Fibroblast of lung (primary cell): ENCODE data around the gene COL7A1. TPM values are rescaled to one million over a fixed set of nuclear protein-coding genes. Genes with fewer than 3 reads are reported as not detected.

Experiments
- DNase-seq, 2 donors: peaks; one replicate each; pipeline versions ENCODE4 v3.0.0 to v3.0.0-alpha.2; 2010; ENCODE audit warnings: low read depth in 2 of 2
- H2AFZ ChIP-seq: 2 replicates; pipeline ENCODE4 v1.5.1; 2012; ENCODE audit warnings: low read length, control low read depth, inconsistent platforms
- H3K27ac ChIP-seq: 2 replicates; pipeline ENCODE4 v1.5.1; 2011; ENCODE audit warnings: low read length, control low read depth; ENCODE audit not compliant: insufficient read depth
- H3K27me3 ChIP-seq: 2 replicates; pipeline ENCODE4 v1.5.1; 2011; ENCODE audit warnings: mild to moderate bottlenecking, low read length; ENCODE audit not compliant: control insufficient read depth, insufficient read depth
- H3K36me3 ChIP-seq: 2 replicates; pipeline ENCODE4 v1.5.1; 2011; ENCODE audit warnings: low read length; ENCODE audit not compliant: control insufficient read depth, insufficient read depth
- H3K4me1 ChIP-seq: 2 replicates; pipeline ENCODE4 v1.5.1; 2011; ENCODE audit warnings: low read length; ENCODE audit not compliant: control insufficient read depth, insufficient read depth; ENCODE audit errors: extremely low read depth
- H3K4me2 ChIP-seq: 2 replicates; pipeline ENCODE4 v1.5.1; 2011; ENCODE audit warnings: low read length, control low read depth; ENCODE audit not compliant: insufficient read depth; ENCODE audit errors: extremely low read depth
- H3K4me3 ChIP-seq, 4 experiments: fragments of 200-600 bp in 1 of 4; sonication (generic) in 1 of 4; replicated peaks in 1 of 4; 2 replicates each; pipeline ENCODE4 v1.5.1; 2011 to 2016; ENCODE audit warnings: low read length in 4 of 4, low read depth in 3 of 4, mild to moderate bottlenecking in 3 of 4, control low read depth in 2 of 4, inconsistent platforms in 1 of 4, mixed read lengths in 1 of 4; ENCODE audit not compliant: insufficient read depth in 1 of 4; ENCODE audit errors: control extremely low read depth in 1 of 4
- H3K79me2 ChIP-seq: 2 replicates; pipeline ENCODE4 v1.5.1; 2012; ENCODE audit warnings: mild to moderate bottlenecking, low read length, inconsistent platforms; ENCODE audit not compliant: control insufficient read depth, insufficient read depth
- H3K9ac ChIP-seq: 2 replicates; pipeline ENCODE4 v1.5.1; 2011; ENCODE audit warnings: mild to moderate bottlenecking, low read length, control low read depth; ENCODE audit not compliant: insufficient read depth
- H3K9me3 ChIP-seq: 2 replicates; pipeline ENCODE4 v1.5.1; 2012; ENCODE audit warnings: low read depth, low read length; ENCODE audit not compliant: control insufficient read depth, insufficient read depth
- H4K20me1 ChIP-seq: 2 replicates; pipeline ENCODE4 v1.5.1; 2011; ENCODE audit warnings: low read length; ENCODE audit not compliant: control insufficient read depth, insufficient read depth; ENCODE audit errors: extremely low read depth
- CTCF ChIP-seq, 2 donors: IDR thresholded peaks in 1 of 2; conservative IDR thresholded peaks in 1 of 2; 1 replicate in 1 of 2; 2 replicates in 1 of 2; pipeline ENCODE4 v1.5.1; 2011 to 2012; ENCODE audit warnings: low read length in 2 of 2, control low read depth in 1 of 2, inconsistent platforms in 1 of 2, low read depth in 1 of 2, mild to moderate bottlenecking in 1 of 2
- EZH2 ChIP-seq: IDR thresholded peaks from 2 replicates; pipeline ENCODE4 v1.5.1; 2012; ENCODE audit warnings: low read length, control low read depth, mild to moderate bottlenecking; ENCODE audit errors: missing control alignments
- polyA plus RNA-seq, 2 donors: library from polyadenylated mRNA; depleted of rRNA in 1 of 2; stranded (reverse) in 1 of 2; unstranded in 1 of 2; fragments of >200 nt; gene quantifications; 2 replicates each; pipeline ENCODE4 v1.2.1, GENCODE V29; 2011 to 2012; ENCODE audit warnings: missing spikeins in 1 of 2
- total RNA-seq: library from RNA; depleted of rRNA; stranded (reverse); fragments of >200 nt; gene quantifications from 2 replicates; pipeline ENCODE4 v1.2.1, GENCODE V29; 2014

COL7A1 gene
- total and polyA plus RNA-seq, 2 donors (not counting 1 experiment from before 2014, with no cell fraction given): 3.4 to 36.7 TPM

- peak within 1 kb of the TSS; percentile 77 for H3K27ac ChIP-seq
- TF ChIP-seq EZH2: no peak
- TF ChIP-seq CTCF (conservative IDR thresholded peaks at IDR 0.05 in 1 of 2, IDR thresholded peaks at IDR 0.05 in 1 of 2; ENCODE audit: low read depth in 1 of 2, low read length in 2 of 2): peak; percentile 64 to 65
- H4K20me1 ChIP-seq: no peaks in the 10 kb centered on the region
These were observed 40.3 kb upstream of the COL7A1 start, which contains the start of gene SLC26A6 for GRCh38 chr3:48635222-48636021. TSS of gene SLC26A6 (minus strand) at chr3:48635461. CDS start at chr3:48635393, 68 bp downstream.

GRCh38 chr3:48634661-48635221 is 39.6 kb upstream of the COL7A1 start:
- Histone ChIP-seq H3K4me3 (peak overlapping the region; percentile 79 to 94 (median 88)), H3K27ac (peak overlapping the region; percentile 77), H3K79me2 (peaks cover 6% of the 10 kb centered on the region), H3K4me2 (peak overlapping the region; percentile 91), H3K9ac (peak overlapping the region; percentile 70), H3K27me3 (no peaks in the 10 kb centered on the region), H3K9me3 (no peaks in the 10 kb centered on the region), H3K4me1 (peaks cover 6% of the 10 kb centered on the region), H2AFZ (peak overlapping the region; percentile 43), H3K36me3 (peaks cover 26% of the 10 kb centered on the region), H4K20me1 (no peaks in the 10 kb centered on the region)
- peak; percentile 57 to 63 for DNase-seq
- TF ChIP-seq CTCF (conservative IDR thresholded peaks at IDR 0.05 in 1 of 2, IDR thresholded peaks at IDR 0.05 in 1 of 2; ENCODE audit: low read depth in 1 of 2, low read length in 2 of 2) (no peak), EZH2 (no peak)

More at GRCh38 chr3:48635222-48636021, 40.3 kb upstream of the COL7A1 start, which contains the start of gene SLC26A6:
- Histone ChIP-seq H3K4me3 (peak within 1 kb of the TSS; percentile 79 to 94 (median 88)), H3K4me2 (peak within 1 kb of the TSS; percentile 91), H2AFZ (peak within 1 kb of the TSS; percentile 77), H3K27me3 (no peaks in the 10 kb centered on the region), H3K9me3 (no peaks in the 10 kb centered on the region), H3K9ac (peak within 1 kb of the TSS; percentile 70), H3K36me3 (peaks cover 22% of the 10 kb centered on the region), H3K4me1 (peaks cover 6% of the 10 kb centered on the region), H3K79me2 (peaks cover 6% of the 10 kb centered on the region)
- DNase-seq: peak; percentile 94 to 95

DNA sequence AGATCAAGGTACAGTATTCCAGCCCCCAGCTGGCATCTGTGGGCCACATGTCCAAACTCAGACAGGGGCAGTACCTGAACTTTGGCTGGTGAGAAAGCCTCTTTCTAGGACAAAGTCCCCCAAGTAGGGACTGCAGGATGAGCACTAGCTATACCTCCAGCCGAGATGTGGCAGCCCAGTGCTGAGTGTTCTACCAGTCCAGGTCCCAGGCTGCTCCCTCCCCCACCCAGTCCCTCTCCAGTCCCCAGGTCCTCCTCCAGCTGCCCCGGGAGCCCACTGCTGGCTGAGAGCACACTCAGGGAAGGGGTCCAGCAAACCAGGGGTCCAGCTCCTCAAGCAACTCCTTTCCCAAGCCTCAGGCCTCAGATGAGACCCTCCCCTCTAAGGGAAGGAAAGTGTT is 38.6 kb upstream of the COL7A1 start:
- peak overlapping the region in 2 of 4 experiments; percentile 79 to 94 for H3K4me3 ChIP-seq
- no peak overlapping the region for H3K27ac ChIP-seq
- DNase-seq: no peak
- no peaks in the 10 kb centered on the region for H3K27me3 ChIP-seq
- H3K36me3 ChIP-seq: peaks cover 26% of the 10 kb centered on the region
- no peaks in the 10 kb centered on the region for H3K9me3 ChIP-seq
- no peak overlapping the region for H3K9ac ChIP-seq
- H4K20me1 ChIP-seq: no peaks in the 10 kb centered on the region
- peaks cover 6% of the 10 kb centered on the region for H3K79me2 ChIP-seq
- H3K4me2 ChIP-seq: no peak overlapping the region
- no peak overlapping the region for H2AFZ ChIP-seq
- H3K4me1 ChIP-seq: peaks cover 6% of the 10 kb centered on the region
- no peak for TF ChIP-seq CTCF (conservative IDR thresholded peaks at IDR 0.05 in 1 of 2, IDR thresholded peaks at IDR 0.05 in 1 of 2; ENCODE audit: low read depth in 1 of 2, low read length in 2 of 2)
